Stimulated activated CD8-positive, alpha-beta memory T cell treated with anti-CD3 and anti-CD28 coated beads, Interleukin-12 subunit alpha, Interleukin-12 subunit beta, amount 100 ng/mL, for 4 hours (primary cell): Measurements from ENCODE around the gene IZUMO1.
"Not testable (repeated sequence)": the region's sequence is repeated elsewhere in the genome, so short reads cannot be mapped to it uniquely, and the experiment has no call there.

Experiments
- DNase-seq: peaks from one replicate; pipeline ENCODE4 v3.0.0-alpha.2; 2020; ENCODE audit warnings: low read depth

The IZUMO1 gene

DNA sequence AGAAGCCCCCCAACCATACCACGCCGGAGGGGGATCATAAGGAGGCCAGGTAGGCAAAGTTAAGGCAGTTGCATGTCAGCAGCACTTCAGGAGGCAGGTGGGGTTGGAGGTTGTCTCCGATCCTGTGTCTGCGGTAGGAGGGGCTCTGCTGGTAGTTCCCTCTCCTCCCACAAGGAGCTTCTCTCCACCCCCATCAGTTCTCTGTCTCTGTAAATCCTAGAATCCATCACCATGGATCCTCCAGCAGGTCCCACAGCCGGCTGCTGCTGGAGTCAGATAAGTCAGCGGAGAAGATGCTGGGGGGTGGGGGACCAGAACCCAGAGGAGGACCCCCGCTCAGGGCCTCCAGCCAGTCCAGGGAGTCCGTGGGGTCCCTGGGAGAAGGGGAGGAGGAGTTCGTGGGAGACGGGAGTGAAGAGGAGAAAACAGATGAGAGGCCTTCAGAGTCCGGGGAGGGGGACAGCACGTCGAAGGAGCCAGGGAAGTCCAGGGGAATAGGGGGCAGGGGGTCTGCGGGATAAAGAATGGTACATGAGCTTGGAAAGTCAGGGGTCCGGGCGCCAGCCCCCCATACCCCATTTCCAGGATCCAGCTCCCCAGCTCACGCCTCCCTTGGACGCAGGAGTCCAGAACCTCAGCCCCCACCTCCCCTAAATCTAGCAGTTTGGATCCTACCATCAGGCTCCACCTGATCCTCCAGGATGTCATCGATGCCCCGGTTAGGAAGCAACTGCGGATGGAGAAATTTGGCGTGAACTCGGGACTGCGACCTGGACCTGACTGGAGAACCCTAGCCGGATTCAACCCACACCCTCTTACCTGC, 33.5 kb downstream of the IZUMO1 start:
- no peak for DNase-seq

DNA sequence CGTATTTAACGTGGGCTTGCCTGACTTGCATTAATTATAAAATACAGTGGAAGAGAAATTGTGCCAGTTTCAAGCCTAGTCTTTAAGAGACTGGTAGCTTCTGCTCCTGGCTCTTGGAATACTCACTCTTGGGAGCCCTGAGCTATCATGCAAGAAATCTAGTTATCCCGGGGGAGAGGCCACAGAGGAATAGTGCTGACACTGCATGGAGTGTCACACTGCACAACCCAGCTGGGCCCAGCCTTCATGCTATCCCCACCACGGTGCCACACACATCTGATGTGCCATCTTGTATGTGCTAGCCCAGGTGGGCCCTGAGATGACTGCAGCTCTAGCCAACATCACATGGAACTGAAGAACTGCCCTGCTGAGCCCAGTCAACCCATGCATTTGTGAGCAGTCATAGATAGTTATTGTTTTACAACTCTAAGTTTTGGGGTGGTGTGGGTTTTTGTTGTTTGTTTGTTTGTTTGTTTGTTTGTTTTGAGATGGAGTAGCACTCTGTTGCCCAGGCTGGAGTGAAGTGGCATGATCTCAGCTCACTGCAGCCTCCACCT, 35.5 kb downstream of the IZUMO1 start:
- DNase-seq = no peak

DNA sequence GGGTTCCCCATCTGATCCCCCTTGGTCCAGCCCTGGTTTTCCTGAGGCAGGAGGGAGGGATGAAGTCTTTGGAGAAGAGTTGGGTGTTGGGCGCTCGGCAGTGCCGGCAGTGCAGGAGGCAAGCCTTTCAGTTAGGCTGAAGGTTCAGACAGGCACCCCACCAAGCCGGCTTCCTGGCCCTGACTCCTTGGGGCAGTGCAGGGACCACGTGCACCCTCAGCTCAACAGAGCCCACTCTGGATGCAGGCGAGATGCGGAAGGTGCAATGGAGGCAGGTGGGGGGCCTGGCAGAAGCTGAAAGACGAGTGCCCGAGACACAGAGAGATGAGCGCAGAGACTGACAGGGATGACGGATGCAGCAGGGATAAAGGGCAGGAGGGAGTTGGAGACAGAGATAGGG, 38.2 kb downstream of the IZUMO1 start:
- no peak for DNase-seq

DNA sequence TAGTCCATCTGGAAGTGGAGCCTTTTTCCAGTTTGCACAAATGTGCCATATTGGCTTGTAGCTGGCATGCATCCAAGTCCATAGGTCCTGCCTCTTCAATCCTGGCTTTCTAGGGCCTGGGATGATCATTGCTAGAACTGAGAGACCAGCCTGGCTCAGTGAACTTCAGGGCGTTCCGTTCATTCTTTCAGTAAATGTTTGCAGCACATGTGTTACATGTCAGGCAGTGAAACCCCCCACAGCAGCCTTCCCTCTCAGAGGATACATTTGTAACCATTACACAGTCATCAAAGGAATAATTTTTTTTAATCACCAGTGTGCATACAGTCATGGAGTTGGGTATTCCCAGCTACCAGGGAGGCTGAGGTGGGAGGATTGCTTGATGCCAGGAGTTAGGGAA, 41.3 kb downstream of the IZUMO1 start:
- no peak for DNase-seq

DNA sequence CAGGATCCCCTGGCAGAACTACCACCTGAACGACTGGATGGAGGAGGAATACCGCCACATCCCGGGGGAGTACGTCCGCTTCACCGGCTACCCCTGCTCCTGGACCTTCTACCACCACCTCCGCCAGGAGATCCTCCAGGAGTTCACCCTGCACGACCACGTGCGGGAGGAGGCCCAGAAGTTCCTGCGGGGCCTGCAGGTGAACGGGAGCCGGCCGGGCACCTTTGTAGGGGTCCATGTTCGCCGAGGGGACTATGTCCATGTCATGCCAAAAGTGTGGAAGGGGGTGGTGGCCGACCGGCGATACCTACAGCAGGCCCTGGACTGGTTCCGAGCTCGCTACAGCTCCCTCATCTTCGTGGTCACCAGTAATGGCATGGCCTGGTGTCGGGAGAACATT, 43.4 kb downstream of the IZUMO1 start:
- DNase-seq = no peak

DNA sequence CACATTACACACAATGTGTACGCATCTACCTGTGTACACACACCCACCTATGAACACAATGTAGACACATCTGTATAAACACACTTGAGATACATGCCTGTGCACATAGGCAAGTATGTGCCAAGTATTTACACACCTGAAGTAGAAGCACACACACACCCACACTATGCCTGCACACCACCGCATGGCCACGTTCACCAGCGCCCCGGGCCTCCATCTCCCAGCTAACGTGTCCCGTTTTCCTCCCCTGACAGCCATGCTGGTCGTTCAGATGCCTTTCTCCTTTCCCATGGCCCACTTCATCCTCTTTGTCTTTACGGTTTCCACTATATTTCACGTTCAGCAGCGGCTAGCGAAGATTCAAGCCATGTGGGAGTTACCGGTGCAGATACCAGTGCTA, 44.0 kb downstream of the IZUMO1 start:
- no peak for DNase-seq

DNA sequence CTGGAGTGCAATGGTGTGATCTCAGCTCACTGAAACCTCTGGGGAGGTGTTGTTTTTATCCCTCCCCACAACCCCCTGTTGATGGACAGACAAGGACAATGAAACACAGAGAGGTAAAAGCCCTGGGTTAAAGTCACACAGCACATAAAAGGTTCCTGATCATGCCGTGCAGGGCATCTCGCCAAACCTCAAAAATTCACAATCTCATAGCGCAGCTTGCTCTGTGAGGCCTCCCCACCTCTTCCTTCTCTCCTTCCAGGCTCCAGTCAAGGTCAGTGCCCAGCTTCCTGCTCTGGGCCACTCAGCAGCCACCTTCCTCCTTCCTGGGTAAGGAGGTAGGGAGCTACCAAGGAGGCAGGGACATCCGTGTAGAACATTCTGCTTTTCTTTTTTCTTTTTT, 48.7 kb downstream of the IZUMO1 start:
- DNase-seq = no peak

DNA sequence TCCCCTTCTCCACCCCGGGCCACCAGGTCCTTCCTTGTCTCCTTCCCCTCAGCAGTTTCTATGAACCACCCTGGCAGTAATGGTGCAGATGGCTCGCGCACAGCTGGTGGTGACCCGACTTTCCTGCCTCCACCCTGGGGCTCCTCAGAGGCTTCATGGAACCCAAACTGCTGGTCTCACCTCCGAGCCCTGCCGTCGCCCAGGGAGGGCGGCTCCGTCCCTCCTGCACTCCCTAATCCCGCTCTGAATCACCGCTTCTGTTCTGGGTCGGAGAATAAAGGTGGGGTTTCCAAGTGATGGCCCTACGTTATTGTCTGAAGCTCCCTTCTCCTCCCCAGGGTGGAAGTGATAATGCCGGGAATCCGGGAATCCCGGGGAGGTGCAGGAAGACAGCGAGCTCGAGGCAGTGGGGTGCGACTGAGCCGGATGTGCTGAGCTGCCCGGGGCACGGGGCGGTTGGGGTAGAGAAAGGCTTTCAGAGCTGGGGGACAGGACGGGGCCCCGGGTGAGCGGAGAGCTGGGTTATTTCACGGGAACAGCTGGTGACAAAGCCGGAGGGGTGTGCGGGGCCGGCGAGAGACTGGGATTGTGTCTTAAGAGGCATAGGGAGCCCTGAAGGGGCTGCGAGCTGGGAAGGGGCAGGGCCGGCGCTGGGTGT, 50.2 kb downstream of the IZUMO1 start:
- no peak for DNase-seq

DNA sequence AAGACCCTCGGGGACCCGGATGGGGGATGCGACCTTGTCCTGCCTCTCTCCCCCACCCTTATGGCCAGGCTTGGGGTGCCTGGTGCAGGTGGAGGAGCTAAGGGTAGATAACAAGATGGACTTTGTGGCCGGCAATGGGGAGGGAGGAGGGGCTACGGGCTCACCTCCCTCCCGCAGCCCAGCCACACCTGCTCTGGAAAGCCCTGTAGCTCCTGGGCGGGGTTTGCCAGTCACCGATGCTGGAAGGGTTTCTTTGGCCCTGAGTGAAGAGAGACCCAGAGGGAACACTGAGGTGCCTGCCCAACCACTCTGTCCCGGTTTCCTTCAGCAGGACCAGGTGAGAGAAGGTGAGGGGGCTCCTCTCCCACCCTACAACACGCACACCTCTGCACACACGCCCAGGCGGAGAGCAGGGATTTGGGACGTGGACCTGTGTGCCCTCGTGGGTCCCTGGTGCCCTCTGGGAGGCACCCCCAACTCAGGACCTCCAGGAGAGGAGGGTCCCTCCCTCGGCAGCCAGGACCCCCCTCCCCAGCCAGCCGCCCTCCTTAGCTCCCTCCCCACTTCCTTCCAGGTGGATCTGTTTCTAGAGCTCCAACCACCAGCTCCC, 50.9 kb downstream of the IZUMO1 start, which contains the start of gene FUT2:
Gene FUT2, plus strand, starts transcription at position 229 of the 610 bp plus-strand sequence. CDS start 6,986 bp downstream, outside the sequence.
- DNase-seq = no peak

DNA sequence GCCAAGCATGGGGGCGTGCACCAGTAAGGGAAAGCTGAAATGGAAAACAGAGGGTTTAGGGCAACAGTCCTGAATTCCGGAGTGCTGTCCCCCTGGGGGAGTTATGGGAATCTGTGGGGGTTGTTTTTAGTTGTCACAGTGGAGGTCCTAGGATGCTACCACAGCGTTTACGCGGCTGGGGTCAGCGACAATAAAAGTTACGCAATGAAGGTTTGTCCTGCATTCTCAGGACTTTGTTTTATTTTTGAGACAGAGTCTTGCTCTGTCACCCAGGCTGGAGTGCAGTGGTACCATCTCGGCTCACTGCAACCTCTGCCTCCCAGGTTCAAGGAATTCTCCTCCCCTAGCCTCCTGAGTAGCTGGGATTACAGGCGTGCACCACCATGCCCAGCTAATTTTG, 53.1 kb downstream of the IZUMO1 start:
- DNase-seq = not testable (repeated sequence)
